Activated T-helper 17 cell treated with anti-CD3 and anti-CD28 coated beads, Interleukin-2, amount 50 U/mL, for 72 hours (primary cell): ENCODE data around the gene NSMF. TPM values are rescaled to one million over a fixed set of nuclear protein-coding genes. Genes with fewer than 3 reads are reported as not detected.

ENCODE experiments used
- ATAC-seq: fragments of 150-1000 bp; cut with Tn5 transposase; replicated peaks from 2 replicates; pipeline ENCODE4 v1.10.0; 2021; ENCODE audit warnings: mild to moderate bottlenecking, moderate library complexity
- H3K27ac Mint-ChIP-seq: one replicate; pipeline ENCODE4 v1.8.0; 2022; ENCODE audit warnings: mixed read lengths
- H3K27me3 Mint-ChIP-seq: one replicate; pipeline ENCODE4 v1.8.0; 2022; ENCODE audit warnings: mixed read lengths
- H3K36me3 Mint-ChIP-seq: one replicate; pipeline ENCODE4 v1.8.0; 2022; ENCODE audit warnings: low read depth, mild to moderate bottlenecking, mixed read lengths
- H3K4me1 Mint-ChIP-seq: one replicate; pipeline ENCODE4 v1.8.0; 2022; ENCODE audit warnings: mixed read lengths
- H3K4me3 Mint-ChIP-seq: one replicate; pipeline ENCODE4 v1.8.0; 2022; ENCODE audit warnings: mild to moderate bottlenecking, mixed read lengths
- H3K9me3 Mint-ChIP-seq: one replicate; pipeline ENCODE4 v1.8.0; 2022; ENCODE audit warnings: mixed read lengths
- total RNA-seq, 2 donors: library from RNA; stranded (reverse); gene quantifications; one replicate each; pipeline ENCODE4 v1.2.3, GENCODE V29; 2022

The NSMF gene
- total RNA-seq, 2 donors from 2014 or later: 26.6 to 35.5 TPM

DNA sequence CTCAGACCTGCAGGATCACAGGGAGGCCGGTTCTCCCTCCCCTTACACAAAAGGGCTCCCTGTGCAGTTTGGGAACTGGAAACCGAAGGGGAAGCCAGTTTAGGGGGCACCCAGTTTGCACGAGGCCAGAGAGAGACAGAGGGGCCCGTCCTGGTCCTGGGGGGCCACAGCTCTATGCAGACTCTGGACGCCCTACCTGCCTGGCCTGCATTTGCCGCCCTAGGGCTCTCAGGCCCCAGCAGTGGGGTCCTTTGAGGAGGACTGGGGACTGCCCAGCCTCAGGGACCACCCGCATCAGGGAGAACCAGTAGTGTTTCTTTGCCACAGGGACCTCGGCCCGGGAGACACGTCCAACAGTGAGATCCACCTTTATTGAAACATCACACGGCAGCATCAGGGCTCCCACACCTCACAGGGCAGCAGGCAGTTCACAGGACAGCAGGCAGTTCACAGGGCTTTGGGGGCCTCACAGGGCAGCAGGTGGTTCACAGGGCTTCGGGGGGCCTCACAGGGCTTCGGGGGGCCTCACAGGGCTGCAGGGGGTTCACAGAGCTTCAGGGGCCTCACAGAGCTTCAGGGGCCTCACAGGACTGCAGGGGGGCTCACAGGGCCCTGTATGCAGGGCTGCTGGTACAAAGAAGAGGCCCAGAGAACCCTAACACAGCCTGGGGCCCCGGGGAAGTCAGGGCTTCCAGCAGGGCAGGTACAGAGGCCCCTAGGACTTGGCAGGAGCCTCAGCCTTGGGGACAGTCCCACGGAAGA lies 648 bp upstream of the NSMF start:
- Mint-ChIP-seq H3K4me3 (peak overlapping the region; percentile 39), H3K36me3 (peaks cover 14% of the 10 kb centered on the region), H3K4me1 (no peaks in the 10 kb centered on the region), H3K27ac (no peak overlapping the region), H3K27me3 (no peaks in the 10 kb centered on the region), H3K9me3 (no peaks in the 10 kb centered on the region)
- no peak for ATAC-seq

DNA sequence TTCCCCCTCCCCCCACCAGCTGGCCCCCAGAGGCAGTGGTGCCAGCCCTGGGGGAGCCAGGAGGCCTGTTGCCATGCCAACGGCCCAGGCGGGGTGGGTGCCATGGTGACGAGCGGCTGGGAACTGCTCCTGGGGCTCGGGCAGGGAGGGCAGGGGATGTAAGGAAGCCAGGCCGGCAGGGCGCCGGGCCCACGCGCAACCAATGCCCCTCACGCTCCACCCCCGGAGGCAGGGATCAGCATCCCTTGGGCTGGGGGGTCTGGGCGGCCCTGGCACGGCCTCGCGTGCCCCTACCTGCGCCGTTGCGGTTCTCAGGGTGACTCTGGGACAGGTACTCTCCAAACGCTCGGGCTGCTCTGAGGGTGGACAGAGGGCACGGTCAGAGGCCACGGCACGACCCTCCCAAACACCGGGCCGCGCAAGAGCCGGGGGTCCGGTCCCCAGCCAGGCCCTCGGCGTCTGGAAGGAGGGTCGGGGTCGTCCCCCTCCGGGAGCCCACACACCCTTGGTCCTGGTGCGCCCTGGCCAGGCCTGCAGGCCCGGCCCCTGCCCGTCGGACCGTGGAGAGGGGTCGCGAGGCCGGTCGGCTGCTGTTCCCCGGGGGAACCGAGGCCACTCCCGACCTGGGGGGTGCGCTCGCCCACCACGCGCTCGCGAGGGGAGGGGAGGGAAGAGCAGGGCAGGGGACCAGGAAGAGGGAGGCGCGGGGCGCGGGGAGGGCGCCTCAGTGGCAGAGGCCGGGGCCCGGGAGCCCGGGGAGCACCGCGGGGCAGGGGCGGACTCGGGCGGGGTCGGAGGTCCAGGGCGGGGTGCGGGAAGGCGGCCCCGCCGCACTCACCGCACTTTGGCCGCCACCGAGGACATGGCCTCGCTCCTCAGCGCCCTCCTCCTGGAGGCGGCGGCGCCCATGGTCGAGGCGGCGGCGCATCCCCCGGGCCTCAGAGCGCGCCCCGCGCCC lies 661 bp downstream of the NSMF start:
- Mint-ChIP-seq H3K27ac (no peak overlapping the region), H3K9me3 (no peaks in the 10 kb centered on the region), H3K4me1 (no peaks in the 10 kb centered on the region), H3K27me3 (no peaks in the 10 kb centered on the region), H3K36me3 (peaks cover 14% of the 10 kb centered on the region), H3K4me3 (no peak overlapping the region)
- ATAC-seq: peak; percentile 16

DNA sequence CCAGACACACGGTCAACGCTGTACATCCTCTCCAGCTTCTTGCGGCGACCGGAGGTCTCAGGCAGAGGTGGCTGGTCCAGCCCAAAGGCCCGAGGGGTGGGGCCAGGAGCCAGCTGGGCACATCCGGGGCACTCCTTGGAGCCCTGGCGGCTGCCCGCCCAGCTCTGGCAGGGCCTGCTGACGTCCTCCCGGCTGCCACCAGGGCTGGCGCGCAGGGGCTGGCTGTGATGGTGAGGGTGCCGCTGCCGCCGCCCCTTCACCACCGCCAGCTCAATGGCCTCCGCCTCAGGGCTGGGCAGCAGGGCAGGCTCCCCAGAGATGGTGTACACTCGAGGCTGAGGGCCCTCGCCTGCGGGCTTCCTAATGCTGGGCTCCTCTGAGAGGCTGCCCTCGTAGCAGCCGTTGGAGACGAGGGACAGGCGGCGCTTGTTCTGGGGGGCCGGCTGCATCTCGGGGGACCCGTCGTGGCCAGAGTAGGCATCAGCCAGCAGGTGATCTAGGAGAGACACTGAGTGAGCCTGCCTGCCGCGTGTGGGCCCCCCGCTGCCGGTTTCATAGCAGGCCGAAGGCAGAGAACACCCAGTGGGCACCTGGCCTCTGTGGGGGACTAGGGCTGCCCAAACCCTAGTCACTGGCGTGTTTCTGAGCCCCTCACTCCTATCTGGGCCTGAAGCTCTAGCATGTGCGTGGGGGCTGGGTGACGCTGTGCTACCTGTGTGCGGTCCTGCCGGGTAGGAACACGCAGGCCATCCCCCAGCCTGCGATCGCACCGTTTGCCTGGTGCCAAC lies 1.5 kb downstream of the NSMF start:
- H3K36me3 Mint-ChIP-seq: peaks cover 14% of the 10 kb centered on the region
- no peaks in the 10 kb centered on the region for H3K9me3 Mint-ChIP-seq
- H3K27ac Mint-ChIP-seq: no peak overlapping the region
- H3K4me3 Mint-ChIP-seq: peak overlapping the region; percentile 34
- H3K27me3 Mint-ChIP-seq: no peaks in the 10 kb centered on the region
- ATAC-seq: no peak
- no peaks in the 10 kb centered on the region for H3K4me1 Mint-ChIP-seq

DNA sequence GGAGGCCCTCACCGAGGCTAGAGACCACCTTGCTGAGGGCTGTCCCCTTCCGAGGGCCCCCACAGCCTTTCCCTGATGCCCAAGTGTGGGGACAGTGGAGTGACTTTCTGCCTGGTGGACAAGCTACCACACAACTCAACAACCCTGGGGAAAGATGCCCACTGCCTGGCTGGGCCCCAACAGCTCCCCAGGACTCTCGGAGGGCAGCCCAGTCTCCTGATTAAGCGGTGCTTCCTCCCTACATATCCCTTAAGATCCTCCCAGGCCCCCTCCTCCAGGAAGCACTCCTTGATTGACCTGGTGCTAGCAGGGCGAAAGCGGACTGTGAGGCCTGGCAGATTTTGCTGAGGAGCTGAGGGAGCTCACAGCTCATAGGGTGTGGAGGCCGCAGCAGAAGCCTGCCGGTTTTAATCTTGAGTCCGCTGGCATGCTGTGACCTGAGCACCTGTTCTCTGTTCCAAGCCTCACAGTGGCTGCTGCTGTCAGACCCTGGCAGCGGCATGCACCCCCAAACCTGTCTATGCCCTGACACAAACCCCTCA lies 2.2 kb downstream of the NSMF start:
- no peak for ATAC-seq
- H3K4me3 Mint-ChIP-seq: no peak overlapping the region
- H3K36me3 Mint-ChIP-seq: peaks cover 14% of the 10 kb centered on the region
- H3K27ac Mint-ChIP-seq: no peak overlapping the region
- H3K9me3 Mint-ChIP-seq: no peaks in the 10 kb centered on the region
- H3K4me1 Mint-ChIP-seq: no peaks in the 10 kb centered on the region
- H3K27me3 Mint-ChIP-seq: no peaks in the 10 kb centered on the region

DNA sequence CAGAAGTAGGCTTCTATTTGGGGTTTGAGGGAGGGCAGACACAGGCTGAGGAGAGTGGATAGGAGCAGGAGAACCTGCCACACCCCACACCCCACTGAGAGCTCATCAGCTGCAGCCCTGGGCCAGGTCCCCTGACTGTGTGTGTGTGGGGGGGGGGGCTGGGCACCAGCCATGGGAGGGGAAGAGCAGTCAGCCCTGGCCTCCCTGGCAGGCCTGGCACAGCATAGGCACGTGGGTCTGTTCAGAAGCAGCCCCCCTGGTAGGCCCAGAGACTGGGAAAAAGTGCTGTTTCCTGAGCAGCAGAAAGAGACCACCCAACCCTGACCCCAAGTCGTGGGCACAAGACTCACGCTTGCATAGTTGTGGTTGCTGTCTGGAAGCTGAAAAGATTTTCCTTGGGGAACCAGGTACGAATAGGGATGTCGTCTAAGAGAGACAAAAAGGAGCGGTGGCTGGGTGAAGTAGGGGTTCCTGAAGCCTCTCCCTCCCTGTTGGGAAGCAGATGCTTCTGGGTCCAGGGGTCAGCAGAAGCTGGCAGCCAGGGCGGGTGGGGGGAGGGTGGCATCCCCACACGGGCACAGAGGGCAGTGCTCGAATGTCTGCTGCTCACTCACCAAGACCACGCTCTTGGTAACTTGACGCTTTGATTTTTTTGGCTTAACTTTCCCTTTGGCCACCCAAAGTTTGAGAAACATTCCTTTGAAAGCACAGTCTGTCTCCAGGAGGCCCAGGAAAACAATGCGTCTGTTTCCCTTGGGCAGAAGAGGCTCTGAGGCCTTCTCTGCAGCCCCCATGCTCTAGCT lies 2.9 kb downstream of the NSMF start:
- Mint-ChIP-seq H3K27me3 (no peaks in the 10 kb centered on the region), H3K36me3 (peaks cover 14% of the 10 kb centered on the region), H3K9me3 (no peaks in the 10 kb centered on the region), H3K4me1 (no peaks in the 10 kb centered on the region), H3K27ac (no peak overlapping the region), H3K4me3 (no peak overlapping the region)
- no peak for ATAC-seq

DNA sequence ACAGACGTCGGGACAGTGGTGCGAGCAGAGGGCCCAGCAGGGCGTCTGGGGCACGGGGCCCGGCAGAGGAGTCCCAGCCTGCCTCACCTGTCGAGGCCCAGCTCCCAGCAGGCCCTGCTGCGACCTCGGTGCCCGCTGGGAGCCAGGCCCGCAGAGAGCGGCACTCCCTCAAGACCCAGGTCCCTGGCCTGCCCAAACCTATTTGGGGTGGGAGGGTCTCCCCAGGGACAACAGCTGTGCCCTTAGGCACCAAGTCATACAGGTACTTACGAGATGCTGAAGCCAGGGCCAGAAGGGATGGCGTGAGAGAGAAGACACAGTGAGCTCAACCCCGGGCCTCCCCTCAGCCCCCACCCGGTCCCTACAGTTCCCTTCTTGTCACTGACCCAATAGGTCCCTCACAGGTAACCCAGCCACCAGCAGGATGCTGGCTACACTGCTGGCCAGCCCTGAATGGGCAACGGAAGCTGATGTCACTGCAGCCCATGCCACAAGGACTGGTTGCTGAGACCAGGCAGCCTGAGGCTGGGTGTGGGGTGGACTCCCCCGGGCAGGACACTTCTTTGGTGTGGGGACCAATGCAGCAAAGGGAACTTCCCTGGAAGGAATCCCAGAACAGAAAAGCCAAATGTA lies 3.7 kb downstream of the NSMF start:
- Mint-ChIP-seq H3K36me3 (peaks cover 14% of the 10 kb centered on the region), H3K27me3 (no peaks in the 10 kb centered on the region), H3K27ac (no peak overlapping the region), H3K4me3 (no peak overlapping the region), H3K9me3 (no peaks in the 10 kb centered on the region), H3K4me1 (no peaks in the 10 kb centered on the region)
- ATAC-seq: no peak

DNA sequence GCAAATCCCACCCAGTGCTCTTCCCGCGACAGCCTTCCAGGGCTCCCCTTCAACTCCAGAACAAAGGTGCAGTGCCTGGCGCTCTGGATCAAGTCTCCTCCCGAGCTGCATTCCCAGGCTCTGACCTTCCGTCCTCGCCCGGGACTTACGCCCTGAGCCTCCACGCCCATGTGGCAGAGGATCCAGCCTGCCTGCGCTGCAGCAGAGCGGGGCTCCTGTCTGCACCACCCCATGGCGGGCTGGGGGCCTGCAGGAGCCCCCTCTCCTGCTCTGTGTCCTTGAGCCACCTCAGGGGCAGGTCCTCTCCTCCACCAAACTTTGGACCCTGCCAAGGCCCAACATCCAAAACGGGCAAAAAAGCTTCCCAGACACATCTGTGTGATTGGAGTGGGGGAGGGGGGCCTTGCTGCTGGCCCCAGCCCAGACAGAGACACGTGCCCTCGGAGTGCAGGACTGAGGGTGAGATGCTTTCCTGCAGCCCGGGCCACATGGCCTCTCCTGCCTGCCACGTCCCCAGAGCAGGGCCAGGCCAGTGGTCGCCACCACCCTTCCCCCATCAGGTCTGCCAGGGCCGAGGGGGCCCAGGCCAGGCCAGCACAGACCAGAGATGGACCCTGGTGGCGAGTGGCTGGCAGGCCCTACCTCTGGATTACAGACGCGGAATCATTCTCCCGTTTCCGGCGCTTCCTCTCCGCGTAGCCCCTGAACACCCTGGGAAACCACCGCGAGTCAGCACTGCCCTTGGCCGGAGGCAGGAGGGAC lies 4.4 kb downstream of the NSMF start:
- peaks cover 14% of the 10 kb centered on the region for H3K36me3 Mint-ChIP-seq
- H3K27ac Mint-ChIP-seq: no peak overlapping the region

DNA sequence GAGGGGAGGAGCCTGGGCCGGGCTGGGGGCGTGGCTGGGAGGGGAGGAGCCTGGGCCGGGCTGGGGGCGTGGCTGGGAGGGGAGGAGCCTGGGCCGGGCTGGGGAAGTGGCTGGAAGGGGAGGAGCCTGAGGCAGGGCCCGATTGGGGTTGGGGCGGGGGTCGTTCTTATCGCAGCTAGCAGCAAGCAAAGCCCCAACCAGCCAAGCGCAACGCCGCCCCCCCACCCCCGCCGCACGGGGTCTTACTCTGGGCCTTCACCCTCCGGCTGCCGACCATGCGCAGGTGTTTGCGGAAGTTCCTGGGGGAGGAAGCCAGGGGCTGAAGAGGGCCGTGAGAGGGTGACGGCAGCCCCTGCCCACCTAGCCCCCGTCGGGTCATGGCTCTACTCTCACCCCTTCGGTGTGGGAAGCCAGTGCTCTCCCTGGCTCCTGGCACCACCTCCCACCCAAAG lies 5.0 kb downstream of the NSMF start:
- Mint-ChIP-seq H3K36me3 (peaks cover 14% of the 10 kb centered on the region), H3K27me3 (no peaks in the 10 kb centered on the region), H3K27ac (no peak overlapping the region), H3K4me1 (no peaks in the 10 kb centered on the region), H3K9me3 (no peaks in the 10 kb centered on the region), H3K4me3 (peak overlapping the region; percentile 30)
- peak; percentile 33 for ATAC-seq

More for the DNA sequence above, 4.4 kb downstream of the NSMF start:
- no peaks in the 10 kb centered on the region for H3K9me3 Mint-ChIP-seq
- no peaks in the 10 kb centered on the region for H3K4me1 Mint-ChIP-seq
- peak overlapping the region; percentile 30 for H3K4me3 Mint-ChIP-seq
- ATAC-seq: no peak
- H3K27me3 Mint-ChIP-seq: no peaks in the 10 kb centered on the region

DNA sequence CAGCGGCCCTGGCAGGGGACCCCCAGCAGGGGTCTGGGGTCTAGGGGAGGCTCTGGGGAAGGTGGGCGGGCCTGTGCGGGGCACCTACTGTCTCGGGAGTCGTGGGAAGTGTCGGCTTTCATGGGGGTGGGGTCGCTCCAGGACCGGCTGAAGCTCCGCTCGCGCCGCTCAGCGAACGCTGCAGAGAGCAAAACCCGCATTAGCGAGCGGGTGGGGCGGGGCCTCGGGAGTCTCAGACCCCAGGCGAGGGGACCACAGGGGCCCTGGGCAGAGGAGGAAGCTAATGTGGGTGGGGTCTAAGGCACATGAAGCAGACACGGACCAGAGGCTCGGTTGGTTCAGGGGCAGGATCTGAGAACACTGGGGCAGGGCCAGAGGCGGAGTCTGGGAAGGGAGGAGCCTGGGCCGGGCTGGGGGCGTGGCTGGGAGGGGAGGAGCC lies 5.5 kb downstream of the NSMF start:
- no peaks in the 10 kb centered on the region for H3K9me3 Mint-ChIP-seq
- H3K4me1 Mint-ChIP-seq: no peaks in the 10 kb centered on the region
- no peak overlapping the region for H3K4me3 Mint-ChIP-seq
- no peak overlapping the region for H3K27ac Mint-ChIP-seq
- peaks cover 14% of the 10 kb centered on the region for H3K36me3 Mint-ChIP-seq
- peak; percentile 75 for ATAC-seq
- no peaks in the 10 kb centered on the region for H3K27me3 Mint-ChIP-seq

DNA sequence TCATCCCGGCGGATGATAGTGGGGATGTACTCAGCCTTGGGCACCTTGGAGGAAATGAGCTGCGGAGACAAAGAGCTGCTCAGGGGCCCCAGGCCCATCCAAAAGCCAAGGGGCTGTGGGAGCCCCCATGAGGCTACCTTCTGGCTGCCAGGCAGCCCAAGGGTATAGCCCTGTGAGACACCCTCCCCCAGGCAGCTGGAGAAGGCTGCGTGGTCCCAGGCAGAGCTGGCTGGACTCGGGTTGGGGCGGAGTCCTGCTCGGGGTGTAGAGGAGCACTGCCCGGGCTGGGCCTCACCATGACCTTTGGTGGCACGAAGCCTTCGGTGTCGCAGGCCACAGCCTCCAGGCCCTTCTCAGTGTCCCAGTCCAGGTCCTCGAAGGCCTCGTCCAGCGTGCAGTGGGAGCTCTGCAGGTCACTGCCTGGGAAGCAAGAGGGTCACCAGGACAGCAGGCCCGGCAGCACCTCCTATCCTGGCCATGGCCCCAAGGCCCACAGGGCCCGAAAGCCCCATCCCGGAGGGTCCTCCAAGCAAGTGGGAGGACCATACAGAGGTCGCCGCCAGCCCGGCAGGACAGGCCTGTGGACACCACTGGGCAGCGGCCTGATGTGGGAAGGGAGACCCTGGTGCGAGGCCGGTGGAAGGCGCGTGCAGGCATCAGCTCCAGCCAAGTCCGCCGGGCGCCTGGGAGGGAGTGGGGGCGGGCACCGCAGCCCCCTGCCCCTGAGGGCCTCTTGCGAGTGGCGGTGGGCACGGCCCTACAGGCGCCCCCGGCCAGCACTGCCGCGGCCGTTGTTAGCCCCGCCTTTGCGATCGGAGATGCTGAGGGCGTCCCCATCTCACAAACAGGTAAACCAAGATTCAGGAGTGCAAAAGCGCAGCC lies 6.1 kb downstream of the NSMF start:
- ATAC-seq: no peak
- Mint-ChIP-seq H3K4me3 (no peak overlapping the region), H3K9me3 (no peaks in the 10 kb centered on the region), H3K27ac (no peak overlapping the region), H3K4me1 (no peaks in the 10 kb centered on the region), H3K27me3 (no peaks in the 10 kb centered on the region), H3K36me3 (peaks cover 14% of the 10 kb centered on the region)

DNA sequence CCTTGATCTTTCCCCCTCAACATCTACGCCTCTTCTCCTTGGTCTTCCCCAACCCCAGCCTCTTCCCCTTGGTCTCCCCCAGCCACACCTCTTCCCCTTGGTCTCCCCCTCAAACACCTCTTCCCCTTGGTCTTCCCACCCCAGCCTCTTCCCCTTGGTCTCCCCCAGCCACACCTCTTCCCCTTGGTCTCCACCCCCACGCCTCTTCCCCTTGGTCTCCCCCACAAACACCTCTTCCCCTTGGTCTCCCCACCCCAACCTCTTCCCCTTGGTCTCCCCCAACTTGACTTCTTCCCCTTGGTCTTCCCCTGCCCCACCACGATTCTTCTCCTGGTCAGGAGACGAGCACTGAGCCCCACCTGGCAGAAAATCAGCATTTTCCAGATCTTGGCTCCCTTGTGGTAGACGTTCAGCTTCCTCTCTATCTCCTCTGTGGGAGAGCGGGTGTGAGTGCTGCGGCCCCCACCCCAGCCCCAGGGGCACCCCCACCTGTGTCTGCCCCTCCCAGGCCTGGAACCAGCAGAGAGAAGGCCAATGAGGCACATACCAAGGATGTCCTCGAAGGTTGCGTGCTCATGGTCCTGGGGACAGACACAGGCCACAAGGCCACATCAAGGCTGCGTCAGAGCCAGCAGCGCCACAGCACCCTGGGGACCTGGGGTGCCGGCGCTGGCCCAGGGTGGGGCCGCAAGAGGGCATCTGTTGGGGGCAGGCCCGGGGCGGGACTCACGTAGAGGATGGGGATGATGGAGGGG lies 7.0 kb downstream of the NSMF start:
- peak overlapping the region; percentile 39 for H3K4me3 Mint-ChIP-seq
- H3K36me3 Mint-ChIP-seq: peaks cover 14% of the 10 kb centered on the region
- H3K4me1 Mint-ChIP-seq: peaks cover under 1% of the 10 kb centered on the region
- no peak overlapping the region for H3K27ac Mint-ChIP-seq
- H3K27me3 Mint-ChIP-seq: no peaks in the 10 kb centered on the region
- ATAC-seq: no peak
- H3K9me3 Mint-ChIP-seq: no peaks in the 10 kb centered on the region
